GM21737 (cell line): ENCODE data around the gene WBP1.
"Not testable (repeated sequence)": the region's sequence is repeated elsewhere in the genome, so short reads cannot be mapped to it uniquely, and the experiment has no call there.

Experiments
- ATAC-seq: cut with Tn5 transposase; IDR thresholded peaks from one replicate; pipeline ENCODE4 v1.9.1; 2021; ENCODE audit warnings: mild to moderate bottlenecking, moderate library complexity; ENCODE audit not compliant: unreplicated experiment

Gene WBP1

GRCh38 chr2:74458132-74458937 lies at the start of gene WBP1:
Gene WBP1, plus strand, starts transcription at chr2:74458438. Its CDS starts 165 bp downstream, at chr2:74458603.
- ATAC-seq: peak; percentile 76

GRCh38 chr2:74413001-74413698 lies 45.1 kb upstream of the WBP1 start:
- ATAC-seq: no peak

- no peak for ATAC-seq
Measured at GRCh38 chr2:74414441-74414840, 43.8 kb upstream of the WBP1 start.

- peak; percentile 34 for ATAC-seq
Measured at GRCh38 chr2:74414881-74415761, 43.1 kb upstream of the WBP1 start.

- no peak for ATAC-seq
Measured at GRCh38 chr2:74415762-74416395, 42.4 kb upstream of the WBP1 start.

- no peak for ATAC-seq
Measured at GRCh38 chr2:74416778-74417177, 41.5 kb upstream of the WBP1 start.

- ATAC-seq: no peak
Measured at GRCh38 chr2:74417197-74417596, 41.0 kb upstream of the WBP1 start.

GRCh38 chr2:74417763-74418162 lies 40.5 kb upstream of the WBP1 start:
- no peak for ATAC-seq

GRCh38 chr2:74418312-74418711 lies 39.9 kb upstream of the WBP1 start:
- ATAC-seq: no peak

GRCh38 chr2:74419345-74419744 lies 38.9 kb upstream of the WBP1 start:
- ATAC-seq: no peak

- ATAC-seq: no peak
Measured at GRCh38 chr2:74420006-74420405, 38.2 kb upstream of the WBP1 start.

GRCh38 chr2:74420443-74421103 lies 37.7 kb upstream of the WBP1 start:
- ATAC-seq: not testable (repeated sequence)

- ATAC-seq: peak; percentile 86
Measured at GRCh38 chr2:74421221-74421870, 36.9 kb upstream of the WBP1 start, which contains the start of the genes C2orf81 and WDR54. Gene C2orf81, minus strand, starts transcription at chr2:74421619. Its CDS starts 59 bp downstream, at chr2:74421560. Gene WDR54, plus strand, starts transcription at chr2:74421730. Its CDS starts 424 bp downstream, at chr2:74422154.

- no peak for ATAC-seq
Measured at GRCh38 chr2:74423231-74424095, 34.8 kb upstream of the WBP1 start.

- ATAC-seq: no peak
Measured at GRCh38 chr2:74424139-74424992, 33.9 kb upstream of the WBP1 start.

GRCh38 chr2:74424995-74425406 lies 33.2 kb upstream of the WBP1 start:
- no peak for ATAC-seq

GRCh38 chr2:74425523-74425922 lies 32.7 kb upstream of the WBP1 start:
- no peak for ATAC-seq
